GM12872 (cell line): Measurements from ENCODE around the gene AFF3.

Experiments used
- TF ChIP-seq, protein P1 (sequence below): IDR thresholded peaks from 3 replicates; pipeline ENCODE4 v1.5.1; 2011; ENCODE audit warnings: low read depth, mild to moderate bottlenecking, low read length, moderate library complexity; ENCODE audit not compliant: insufficient read depth

The AFF3 gene

DNA sequence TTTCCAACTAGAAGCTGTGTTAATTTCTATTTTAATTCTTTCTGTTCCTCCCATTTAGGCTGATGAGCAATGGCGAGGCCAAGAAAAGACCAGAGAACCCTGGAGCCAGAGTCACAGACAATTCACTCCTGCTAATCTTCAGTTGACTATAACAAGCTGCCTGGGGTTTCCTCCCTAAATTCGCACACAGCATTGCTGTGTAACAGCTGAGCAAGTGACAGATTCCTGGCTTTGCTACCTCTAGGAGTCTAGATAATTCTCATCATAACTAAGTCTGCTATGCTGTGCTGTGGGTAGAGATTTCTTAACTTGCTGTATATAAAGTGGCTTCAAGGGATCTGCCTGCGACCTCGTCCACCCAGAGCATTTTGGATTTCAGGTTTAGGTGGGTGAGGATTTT lies 521.3 kb downstream of the AFF3 start:
- TF ChIP-seq, protein P1, sequence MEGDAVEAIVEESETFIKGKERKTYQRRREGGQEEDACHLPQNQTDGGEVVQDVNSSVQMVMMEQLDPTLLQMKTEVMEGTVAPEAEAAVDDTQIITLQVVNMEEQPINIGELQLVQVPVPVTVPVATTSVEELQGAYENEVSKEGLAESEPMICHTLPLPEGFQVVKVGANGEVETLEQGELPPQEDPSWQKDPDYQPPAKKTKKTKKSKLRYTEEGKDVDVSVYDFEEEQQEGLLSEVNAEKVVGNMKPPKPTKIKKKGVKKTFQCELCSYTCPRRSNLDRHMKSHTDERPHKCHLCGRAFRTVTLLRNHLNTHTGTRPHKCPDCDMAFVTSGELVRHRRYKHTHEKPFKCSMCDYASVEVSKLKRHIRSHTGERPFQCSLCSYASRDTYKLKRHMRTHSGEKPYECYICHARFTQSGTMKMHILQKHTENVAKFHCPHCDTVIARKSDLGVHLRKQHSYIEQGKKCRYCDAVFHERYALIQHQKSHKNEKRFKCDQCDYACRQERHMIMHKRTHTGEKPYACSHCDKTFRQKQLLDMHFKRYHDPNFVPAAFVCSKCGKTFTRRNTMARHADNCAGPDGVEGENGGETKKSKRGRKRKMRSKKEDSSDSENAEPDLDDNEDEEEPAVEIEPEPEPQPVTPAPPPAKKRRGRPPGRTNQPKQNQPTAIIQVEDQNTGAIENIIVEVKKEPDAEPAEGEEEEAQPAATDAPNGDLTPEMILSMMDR: no peak

DNA sequence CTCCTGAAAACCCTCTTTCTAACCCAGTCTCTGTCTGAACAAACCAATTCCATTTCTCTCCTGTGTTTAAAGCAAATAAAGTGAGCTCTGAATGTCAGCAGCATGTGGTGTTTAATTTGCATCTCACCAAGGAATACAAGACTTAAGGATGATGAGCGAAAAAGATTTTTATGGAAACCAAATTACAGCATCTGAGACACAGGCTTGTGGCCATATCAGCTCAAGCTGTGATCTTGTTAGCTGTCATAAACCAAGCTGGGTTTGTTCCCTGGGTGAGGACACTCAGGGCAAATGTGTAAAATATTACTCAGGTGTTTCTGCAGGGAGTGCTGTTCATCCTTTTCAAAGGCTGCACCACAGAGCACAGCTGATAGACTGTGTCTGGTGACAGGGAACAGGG lies 523.2 kb downstream of the AFF3 start:
- TF ChIP-seq, protein P1: no peak

DNA sequence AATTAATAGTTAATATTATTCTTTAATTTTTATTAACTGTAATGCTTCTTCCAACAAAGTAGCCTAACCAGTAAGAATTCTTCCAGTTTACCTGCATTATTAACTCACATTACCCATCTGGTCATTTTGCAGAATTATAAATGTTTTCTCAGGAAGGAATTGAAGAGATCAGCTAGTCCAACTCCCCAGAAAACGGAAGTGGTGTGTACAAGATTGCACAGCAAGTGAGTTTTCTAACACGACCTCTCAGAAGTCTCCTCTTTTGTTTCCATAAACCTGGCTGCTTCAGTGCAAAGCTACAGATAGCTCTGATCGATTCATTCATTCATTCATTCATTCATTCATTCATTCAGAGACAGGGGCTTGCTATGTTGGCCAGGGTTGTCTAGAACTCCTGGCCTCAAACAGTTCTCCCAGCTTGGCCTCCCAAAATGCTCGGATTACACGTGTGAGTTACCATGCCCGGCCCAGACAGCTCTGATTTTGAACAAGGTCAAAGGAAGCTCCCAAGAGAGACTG lies 523.8 kb downstream of the AFF3 start:
- TF ChIP-seq, protein P1: no peak

DNA sequence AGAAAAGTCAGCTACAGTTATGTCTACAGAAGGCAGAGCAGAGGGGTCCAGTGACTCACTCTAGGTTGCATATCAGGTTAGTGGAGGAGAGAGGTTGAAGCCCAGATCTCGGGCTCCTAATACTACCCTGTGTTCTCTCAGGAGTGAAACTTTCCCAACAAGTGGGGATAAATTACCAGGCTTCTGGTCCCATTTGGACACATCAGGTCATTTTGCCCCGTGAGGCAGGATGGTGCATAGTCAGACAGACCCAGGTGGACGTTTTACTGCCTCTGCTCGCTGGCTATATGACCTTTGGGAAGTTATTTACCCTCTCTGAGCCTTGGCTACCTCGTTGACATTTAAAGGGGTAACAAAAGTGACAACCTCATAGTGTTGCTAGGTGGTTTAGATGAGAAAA lies 524.6 kb downstream of the AFF3 start:
- TF ChIP-seq, protein P1: no peak

DNA sequence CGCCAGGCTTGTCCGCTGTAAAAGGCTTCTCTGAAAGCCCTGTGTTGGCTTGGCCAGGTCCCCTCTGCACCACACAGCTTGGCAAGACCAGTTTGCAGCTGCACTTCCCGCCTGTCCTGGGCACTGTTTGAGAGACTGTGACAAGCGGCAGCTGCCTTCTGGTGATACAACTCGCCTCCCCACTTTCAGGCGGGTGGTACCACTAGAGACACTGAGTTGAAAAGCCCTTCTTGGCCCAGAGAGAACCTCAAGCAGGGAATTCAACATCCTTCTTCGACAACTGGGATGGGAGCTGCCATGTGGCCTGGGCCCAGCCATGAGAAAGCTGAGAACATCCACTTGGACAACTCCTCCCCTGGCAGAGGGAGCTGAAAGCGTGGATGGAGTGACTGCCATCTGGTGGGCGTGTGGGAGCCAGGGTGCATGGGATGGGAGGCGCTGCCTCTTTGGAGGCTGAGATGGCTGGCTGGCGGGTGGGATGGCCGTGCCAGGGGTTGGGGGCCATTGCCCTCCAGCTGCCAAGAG lies 527.1 kb downstream of the AFF3 start:
- TF ChIP-seq, protein P1: peak; percentile 19; the same call in 1 of the 3 replicates

DNA sequence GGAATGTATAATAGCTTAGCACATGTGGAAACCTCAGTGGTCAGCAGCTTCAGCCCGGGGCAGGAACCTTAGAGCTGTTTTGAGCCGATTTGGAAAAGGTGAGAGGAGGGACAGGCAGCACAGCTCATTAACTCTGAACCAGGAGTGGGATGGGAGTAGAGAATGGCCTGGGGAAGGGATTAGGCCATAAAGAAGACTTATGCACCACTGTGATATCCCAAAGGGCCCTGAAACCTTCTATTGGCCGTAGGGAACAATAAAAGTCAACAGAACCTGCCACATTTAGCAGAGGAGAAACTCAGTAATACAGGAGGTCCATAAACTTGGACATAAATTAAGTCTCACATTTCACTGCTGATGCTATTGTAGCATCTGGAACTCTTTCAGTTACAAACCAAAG lies 528.4 kb downstream of the AFF3 start:
- TF ChIP-seq, protein P1: no peak

DNA sequence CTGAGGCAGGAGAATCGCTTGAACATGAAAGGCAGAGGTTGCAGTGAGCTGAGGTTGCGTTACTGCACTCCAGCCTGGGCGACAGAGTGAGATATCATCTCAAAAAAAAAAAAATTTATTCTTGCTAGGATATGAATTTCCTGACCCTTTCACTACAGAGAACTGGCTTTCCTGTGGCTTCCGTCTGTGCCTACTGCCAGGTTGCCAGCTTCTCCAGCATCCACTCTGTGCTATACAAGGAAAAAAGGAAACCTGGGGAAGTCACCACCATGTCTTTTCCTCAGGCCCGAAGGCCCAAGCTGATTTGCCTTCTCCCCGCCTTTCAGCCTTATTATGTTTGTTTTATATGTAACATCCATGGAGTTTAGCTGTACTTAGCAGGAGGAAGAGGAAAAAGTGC lies 530.6 kb downstream of the AFF3 start:
- TF ChIP-seq, protein P1: no peak
